ENCODE results near the gene CYP2A7.

- TF ChIP-seq SP2 (tag by site-specific recombination; IDR thresholded peaks at IDR 0.05) (no peak), GFI1B (tag by site-specific recombination; IDR thresholded peaks at IDR 0.05) (no peak), ZBTB8A (tag by site-specific recombination; IDR thresholded peaks at IDR 0.05) (no peak), ZNF324 (tag by site-specific recombination; IDR thresholded peaks at IDR 0.05) (no peak), RBAK (tag by site-specific recombination; IDR thresholded peaks at IDR 0.05) (no peak), ZFP41 (tag by site-specific recombination; IDR thresholded peaks at IDR 0.05; ENCODE audit: borderline replicate concordance) (no peak), PATZ1 (tag by site-specific recombination; IDR thresholded peaks at IDR 0.05) (no peak), ZBTB10 (tag by site-specific recombination; IDR thresholded peaks at IDR 0.05) (no peak), ZNF398 (tag by site-specific recombination; IDR thresholded peaks at IDR 0.05) (no peak), ZNF184 (tag by site-specific recombination; IDR thresholded peaks at IDR 0.05) (no peak)
- TF ChIP-seq, protein P1, sequence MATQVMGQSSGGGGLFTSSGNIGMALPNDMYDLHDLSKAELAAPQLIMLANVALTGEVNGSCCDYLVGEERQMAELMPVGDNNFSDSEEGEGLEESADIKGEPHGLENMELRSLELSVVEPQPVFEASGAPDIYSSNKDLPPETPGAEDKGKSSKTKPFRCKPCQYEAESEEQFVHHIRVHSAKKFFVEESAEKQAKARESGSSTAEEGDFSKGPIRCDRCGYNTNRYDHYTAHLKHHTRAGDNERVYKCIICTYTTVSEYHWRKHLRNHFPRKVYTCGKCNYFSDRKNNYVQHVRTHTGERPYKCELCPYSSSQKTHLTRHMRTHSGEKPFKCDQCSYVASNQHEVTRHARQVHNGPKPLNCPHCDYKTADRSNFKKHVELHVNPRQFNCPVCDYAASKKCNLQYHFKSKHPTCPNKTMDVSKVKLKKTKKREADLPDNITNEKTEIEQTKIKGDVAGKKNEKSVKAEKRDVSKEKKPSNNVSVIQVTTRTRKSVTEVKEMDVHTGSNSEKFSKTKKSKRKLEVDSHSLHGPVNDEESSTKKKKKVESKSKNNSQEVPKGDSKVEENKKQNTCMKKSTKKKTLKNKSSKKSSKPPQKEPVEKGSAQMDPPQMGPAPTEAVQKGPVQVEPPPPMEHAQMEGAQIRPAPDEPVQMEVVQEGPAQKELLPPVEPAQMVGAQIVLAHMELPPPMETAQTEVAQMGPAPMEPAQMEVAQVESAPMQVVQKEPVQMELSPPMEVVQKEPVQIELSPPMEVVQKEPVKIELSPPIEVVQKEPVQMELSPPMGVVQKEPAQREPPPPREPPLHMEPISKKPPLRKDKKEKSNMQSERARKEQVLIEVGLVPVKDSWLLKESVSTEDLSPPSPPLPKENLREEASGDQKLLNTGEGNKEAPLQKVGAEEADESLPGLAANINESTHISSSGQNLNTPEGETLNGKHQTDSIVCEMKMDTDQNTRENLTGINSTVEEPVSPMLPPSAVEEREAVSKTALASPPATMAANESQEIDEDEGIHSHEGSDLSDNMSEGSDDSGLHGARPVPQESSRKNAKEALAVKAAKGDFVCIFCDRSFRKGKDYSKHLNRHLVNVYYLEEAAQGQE (tag by site-specific recombination; IDR thresholded peaks at IDR 0.05) = no peak
- TF ChIP-seq, protein P2, sequence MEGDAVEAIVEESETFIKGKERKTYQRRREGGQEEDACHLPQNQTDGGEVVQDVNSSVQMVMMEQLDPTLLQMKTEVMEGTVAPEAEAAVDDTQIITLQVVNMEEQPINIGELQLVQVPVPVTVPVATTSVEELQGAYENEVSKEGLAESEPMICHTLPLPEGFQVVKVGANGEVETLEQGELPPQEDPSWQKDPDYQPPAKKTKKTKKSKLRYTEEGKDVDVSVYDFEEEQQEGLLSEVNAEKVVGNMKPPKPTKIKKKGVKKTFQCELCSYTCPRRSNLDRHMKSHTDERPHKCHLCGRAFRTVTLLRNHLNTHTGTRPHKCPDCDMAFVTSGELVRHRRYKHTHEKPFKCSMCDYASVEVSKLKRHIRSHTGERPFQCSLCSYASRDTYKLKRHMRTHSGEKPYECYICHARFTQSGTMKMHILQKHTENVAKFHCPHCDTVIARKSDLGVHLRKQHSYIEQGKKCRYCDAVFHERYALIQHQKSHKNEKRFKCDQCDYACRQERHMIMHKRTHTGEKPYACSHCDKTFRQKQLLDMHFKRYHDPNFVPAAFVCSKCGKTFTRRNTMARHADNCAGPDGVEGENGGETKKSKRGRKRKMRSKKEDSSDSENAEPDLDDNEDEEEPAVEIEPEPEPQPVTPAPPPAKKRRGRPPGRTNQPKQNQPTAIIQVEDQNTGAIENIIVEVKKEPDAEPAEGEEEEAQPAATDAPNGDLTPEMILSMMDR (tag by site-specific recombination; IDR thresholded peaks at IDR 0.05) = no peak
- TF ChIP-seq, protein P3, sequence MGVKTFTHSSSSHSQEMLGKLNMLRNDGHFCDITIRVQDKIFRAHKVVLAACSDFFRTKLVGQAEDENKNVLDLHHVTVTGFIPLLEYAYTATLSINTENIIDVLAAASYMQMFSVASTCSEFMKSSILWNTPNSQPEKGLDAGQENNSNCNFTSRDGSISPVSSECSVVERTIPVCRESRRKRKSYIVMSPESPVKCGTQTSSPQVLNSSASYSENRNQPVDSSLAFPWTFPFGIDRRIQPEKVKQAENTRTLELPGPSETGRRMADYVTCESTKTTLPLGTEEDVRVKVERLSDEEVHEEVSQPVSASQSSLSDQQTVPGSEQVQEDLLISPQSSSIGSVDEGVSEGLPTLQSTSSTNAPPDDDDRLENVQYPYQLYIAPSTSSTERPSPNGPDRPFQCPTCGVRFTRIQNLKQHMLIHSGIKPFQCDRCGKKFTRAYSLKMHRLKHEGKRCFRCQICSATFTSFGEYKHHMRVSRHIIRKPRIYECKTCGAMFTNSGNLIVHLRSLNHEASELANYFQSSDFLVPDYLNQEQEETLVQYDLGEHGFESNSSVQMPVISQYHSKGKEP (tag by site-specific recombination; IDR thresholded peaks at IDR 0.05) = no peak
- TF ChIP-seq, protein P4, sequence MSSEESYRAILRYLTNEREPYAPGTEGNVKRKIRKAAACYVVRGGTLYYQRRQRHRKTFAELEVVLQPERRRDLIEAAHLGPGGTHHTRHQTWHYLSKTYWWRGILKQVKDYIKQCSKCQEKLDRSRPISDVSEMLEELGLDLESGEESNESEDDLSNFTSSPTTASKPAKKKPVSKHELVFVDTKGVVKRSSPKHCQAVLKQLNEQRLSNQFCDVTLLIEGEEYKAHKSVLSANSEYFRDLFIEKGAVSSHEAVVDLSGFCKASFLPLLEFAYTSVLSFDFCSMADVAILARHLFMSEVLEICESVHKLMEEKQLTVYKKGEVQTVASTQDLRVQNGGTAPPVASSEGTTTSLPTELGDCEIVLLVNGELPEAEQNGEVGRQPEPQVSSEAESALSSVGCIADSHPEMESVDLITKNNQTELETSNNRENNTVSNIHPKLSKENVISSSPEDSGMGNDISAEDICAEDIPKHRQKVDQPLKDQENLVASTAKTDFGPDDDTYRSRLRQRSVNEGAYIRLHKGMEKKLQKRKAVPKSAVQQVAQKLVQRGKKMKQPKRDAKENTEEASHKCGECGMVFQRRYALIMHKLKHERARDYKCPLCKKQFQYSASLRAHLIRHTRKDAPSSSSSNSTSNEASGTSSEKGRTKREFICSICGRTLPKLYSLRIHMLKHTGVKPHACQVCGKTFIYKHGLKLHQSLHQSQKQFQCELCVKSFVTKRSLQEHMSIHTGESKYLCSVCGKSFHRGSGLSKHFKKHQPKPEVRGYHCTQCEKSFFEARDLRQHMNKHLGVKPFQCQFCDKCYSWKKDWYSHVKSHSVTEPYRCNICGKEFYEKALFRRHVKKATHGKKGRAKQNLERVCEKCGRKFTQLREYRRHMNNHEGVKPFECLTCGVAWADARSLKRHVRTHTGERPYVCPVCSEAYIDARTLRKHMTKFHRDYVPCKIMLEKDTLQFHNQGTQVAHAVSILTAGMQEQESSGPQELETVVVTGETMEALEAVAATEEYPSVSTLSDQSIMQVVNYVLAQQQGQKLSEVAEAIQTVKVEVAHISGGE (tag by site-specific recombination; conservative IDR thresholded peaks at IDR 0.05; ENCODE audit: low read depth) = no peak
Observed at GRCh38 chr19:40889366-40889765, 7.3 kb upstream of the CYP2A7 start.
